ENCODE data around the gene SNRPA.

- TF ChIP-seq POLR2A (IDR thresholded peaks at IDR 0.05) (no peak), CTCF (IDR thresholded peaks at IDR 0.05 in 4 of 5, conservative IDR thresholded peaks at IDR 0.05 in 1 of 5) (no peak)
These were observed 3.7 kb downstream of the SNRPA start for GRCh38 chr19:40754611-40755247.

All from gastrocnemius medialis (tissue), 4 donors.